Measurements from ENCODE around the gene ONECUT3.

ONECUT3 gene

DNA sequence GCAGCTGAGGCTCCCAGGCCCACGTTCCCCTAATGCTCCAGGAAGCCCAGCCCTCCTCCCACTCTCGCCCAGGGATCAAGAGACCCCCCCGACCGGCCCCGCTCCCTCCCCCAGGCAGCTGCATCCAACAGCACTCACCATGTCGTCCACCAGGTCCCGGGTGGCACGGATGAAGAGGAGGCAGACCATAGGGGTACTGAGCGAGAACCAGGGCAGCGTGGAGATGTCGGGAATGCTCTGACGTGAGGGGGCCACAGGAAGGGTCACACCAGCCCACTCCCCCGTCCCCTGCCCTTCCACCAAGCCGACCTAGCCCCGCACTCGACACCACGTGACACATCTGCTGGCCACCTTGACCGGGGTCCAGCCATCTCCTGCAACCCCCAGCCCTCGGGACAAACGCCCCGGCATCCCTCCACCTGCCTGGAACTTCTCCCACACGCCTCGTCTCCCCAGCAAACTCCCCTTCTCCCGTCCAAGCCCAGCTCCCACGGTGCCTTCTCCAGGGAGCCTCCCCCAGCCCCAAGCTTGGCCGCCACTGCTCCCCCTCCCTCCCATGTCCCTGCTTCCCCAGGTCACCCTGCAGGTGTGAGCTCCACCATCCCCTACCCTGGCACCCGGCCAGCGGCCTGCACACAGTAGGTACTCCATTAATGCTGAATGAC, 53.9 kb downstream of the ONECUT3 start:
- Histone ChIP-seq H3K79me2 (ENCODE audit: insufficient read depth, low read length) (peaks cover 16% of the 10 kb centered on the region; the same call in 1 of the 2 replicates), H3K9me3 (ENCODE audit: insufficient read depth, low read depth, low read length) (no peaks in the 10 kb centered on the region), H3K4me1 (ENCODE audit: insufficient read depth, low read length, poor library complexity, severe bottlenecking) (peaks cover 14% of the 10 kb centered on the region), H3K36me3 (ENCODE audit: insufficient read depth, low read length) (peaks cover 9% of the 10 kb centered on the region; the same call in 1 of the 2 replicates), H2AFZ (ENCODE audit: low read length) (no peak overlapping the region), H3K9ac (ENCODE audit: low read depth, low read length, poor library complexity, severe bottlenecking) (no peak overlapping the region), H3F3A (ENCODE audit: low read depth) (no peaks in the 10 kb centered on the region), H3K4me2 (ENCODE audit: low read depth, low read length, poor library complexity, severe bottlenecking) (no peak overlapping the region), H3K27me3 (ENCODE audit: insufficient read depth, low read length, poor library complexity, severe bottlenecking) (no peaks in the 10 kb centered on the region), H4K20me1 (ENCODE audit: insufficient read depth, low read length, poor library complexity, severe bottlenecking) (no peaks in the 10 kb centered on the region), H3K4me3 (ENCODE audit: low read length, poor library complexity, severe bottlenecking) (no peak overlapping the region), H3K9me2 (replicated peaks; ENCODE audit: low read depth, low read length) (no peaks in the 10 kb centered on the region)
- TF ChIP-seq, protein P1, sequence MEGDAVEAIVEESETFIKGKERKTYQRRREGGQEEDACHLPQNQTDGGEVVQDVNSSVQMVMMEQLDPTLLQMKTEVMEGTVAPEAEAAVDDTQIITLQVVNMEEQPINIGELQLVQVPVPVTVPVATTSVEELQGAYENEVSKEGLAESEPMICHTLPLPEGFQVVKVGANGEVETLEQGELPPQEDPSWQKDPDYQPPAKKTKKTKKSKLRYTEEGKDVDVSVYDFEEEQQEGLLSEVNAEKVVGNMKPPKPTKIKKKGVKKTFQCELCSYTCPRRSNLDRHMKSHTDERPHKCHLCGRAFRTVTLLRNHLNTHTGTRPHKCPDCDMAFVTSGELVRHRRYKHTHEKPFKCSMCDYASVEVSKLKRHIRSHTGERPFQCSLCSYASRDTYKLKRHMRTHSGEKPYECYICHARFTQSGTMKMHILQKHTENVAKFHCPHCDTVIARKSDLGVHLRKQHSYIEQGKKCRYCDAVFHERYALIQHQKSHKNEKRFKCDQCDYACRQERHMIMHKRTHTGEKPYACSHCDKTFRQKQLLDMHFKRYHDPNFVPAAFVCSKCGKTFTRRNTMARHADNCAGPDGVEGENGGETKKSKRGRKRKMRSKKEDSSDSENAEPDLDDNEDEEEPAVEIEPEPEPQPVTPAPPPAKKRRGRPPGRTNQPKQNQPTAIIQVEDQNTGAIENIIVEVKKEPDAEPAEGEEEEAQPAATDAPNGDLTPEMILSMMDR (conservative IDR thresholded peaks at IDR 0.05; ENCODE audit: low read length): no peak

GRCh38 chr19:1807695-1808394, 54.5 kb downstream of the ONECUT3 start:
- H3K9ac ChIP-seq (ENCODE audit: low read depth, low read length, poor library complexity, severe bottlenecking): no peak overlapping the region
- H2AFZ ChIP-seq (ENCODE audit: low read length): no peak overlapping the region
- no peaks in the 10 kb centered on the region for H3K9me2 ChIP-seq (replicated peaks; ENCODE audit: low read depth, low read length)
- H3K9me3 ChIP-seq (ENCODE audit: insufficient read depth, low read depth, low read length): no peaks in the 10 kb centered on the region
- H3K36me3 ChIP-seq (ENCODE audit: insufficient read depth, low read length): peaks cover 9% of the 10 kb centered on the region; the same call in 1 of the 2 replicates
- no peak overlapping the region for H3K4me3 ChIP-seq (ENCODE audit: low read length, poor library complexity, severe bottlenecking)
- H3K4me2 ChIP-seq (ENCODE audit: low read depth, low read length, poor library complexity, severe bottlenecking): no peak overlapping the region
- peaks cover 14% of the 10 kb centered on the region for H3K4me1 ChIP-seq (ENCODE audit: insufficient read depth, low read length, poor library complexity, severe bottlenecking)
- no peak for TF ChIP-seq EZH2phosphoT487 (IDR thresholded peaks at IDR 0.05; ENCODE audit: borderline replicate concordance)
- TF ChIP-seq, protein P1 (conservative IDR thresholded peaks at IDR 0.05; ENCODE audit: low read length): no peak
- H3K27me3 ChIP-seq (ENCODE audit: insufficient read depth, low read length, poor library complexity, severe bottlenecking): no peaks in the 10 kb centered on the region
- no peaks in the 10 kb centered on the region for H3F3A ChIP-seq (ENCODE audit: low read depth)
- no peaks in the 10 kb centered on the region for H4K20me1 ChIP-seq (ENCODE audit: insufficient read depth, low read length, poor library complexity, severe bottlenecking)
- peaks cover 16% of the 10 kb centered on the region; the same call in 1 of the 2 replicates for H3K79me2 ChIP-seq (ENCODE audit: insufficient read depth, low read length)

GRCh38 chr19:1808395-1808731, 55.1 kb downstream of the ONECUT3 start:
- Histone ChIP-seq H3K4me3 (ENCODE audit: low read length, poor library complexity, severe bottlenecking) (no peak overlapping the region), H3K4me2 (ENCODE audit: low read depth, low read length, poor library complexity, severe bottlenecking) (no peak overlapping the region), H3K9me2 (replicated peaks; ENCODE audit: low read depth, low read length) (no peaks in the 10 kb centered on the region), H3F3A (ENCODE audit: low read depth) (no peaks in the 10 kb centered on the region), H3K79me2 (ENCODE audit: insufficient read depth, low read length) (peaks cover 16% of the 10 kb centered on the region; the same call in 1 of the 2 replicates), H3K9ac (ENCODE audit: low read depth, low read length, poor library complexity, severe bottlenecking) (no peak overlapping the region), H3K27me3 (ENCODE audit: insufficient read depth, low read length, poor library complexity, severe bottlenecking) (no peaks in the 10 kb centered on the region), H2AFZ (ENCODE audit: low read length) (no peak overlapping the region), H3K9me3 (ENCODE audit: insufficient read depth, low read depth, low read length) (no peaks in the 10 kb centered on the region), H4K20me1 (ENCODE audit: insufficient read depth, low read length, poor library complexity, severe bottlenecking) (no peaks in the 10 kb centered on the region), H3K36me3 (ENCODE audit: insufficient read depth, low read length) (peaks cover 9% of the 10 kb centered on the region; the same call in 1 of the 2 replicates), H3K4me1 (ENCODE audit: insufficient read depth, low read length, poor library complexity, severe bottlenecking) (peaks cover 18% of the 10 kb centered on the region)
- TF ChIP-seq, protein P1 (conservative IDR thresholded peaks at IDR 0.05; ENCODE audit: low read length): no peak
- TF ChIP-seq EZH2phosphoT487 (IDR thresholded peaks at IDR 0.05; ENCODE audit: borderline replicate concordance): no peak

All from Loucy (cell line).